Measurements from ENCODE around the gene CADM2.

- TF ChIP-seq CTCF (conservative IDR thresholded peaks at IDR 0.05; ENCODE audit: low read depth in 2 of 2) (no peak), EZH2phosphoT487 (IDR thresholded peaks at IDR 0.05; ENCODE audit: unreplicated experiment) (no peak), REST (IDR thresholded peaks at IDR 0.05; ENCODE audit: unreplicated experiment) (no peak), EZH2 (IDR thresholded peaks at IDR 0.05; ENCODE audit: low read depth, unreplicated experiment) (no peak), POLR2AphosphoS5 (IDR thresholded peaks at IDR 0.05; ENCODE audit: low read depth) (no peak), JUNB (IDR thresholded peaks at IDR 0.05; ENCODE audit: unreplicated experiment) (no peak)
Measured at GRCh38 chr3:85790445-85791030, 831.7 kb downstream of the CADM2 start.
